HG02798 (cell line): Measurements from ENCODE around the gene WIPF3.

ENCODE experiments used
- ATAC-seq: cut with Tn5 transposase; IDR thresholded peaks from one replicate; pipeline ENCODE4 v1.9.1; 2021; ENCODE audit warnings: mild to moderate bottlenecking; ENCODE audit not compliant: unreplicated experiment, poor library complexity

WIPF3 gene

DNA sequence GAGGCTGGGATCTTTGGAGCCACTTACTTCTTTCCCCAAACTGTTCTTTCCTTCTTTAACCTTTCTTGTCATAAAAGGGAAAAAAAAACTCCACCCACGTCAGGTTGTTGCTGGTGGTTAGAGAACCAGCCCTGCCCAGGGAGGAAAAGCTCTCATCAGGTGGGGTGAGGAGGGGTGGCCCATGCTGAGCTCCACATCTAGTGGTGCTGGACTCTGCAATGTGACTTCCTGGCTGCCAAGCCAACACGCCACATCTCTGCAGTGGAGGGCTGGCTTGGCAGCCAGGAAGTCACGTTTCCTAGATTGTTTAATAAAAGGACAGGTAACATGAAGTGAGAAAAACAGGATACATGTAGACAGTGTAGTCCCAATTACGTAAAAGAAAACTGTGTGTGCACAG lies 37.4 kb downstream of the WIPF3 start:
- ATAC-seq, result no peak

DNA sequence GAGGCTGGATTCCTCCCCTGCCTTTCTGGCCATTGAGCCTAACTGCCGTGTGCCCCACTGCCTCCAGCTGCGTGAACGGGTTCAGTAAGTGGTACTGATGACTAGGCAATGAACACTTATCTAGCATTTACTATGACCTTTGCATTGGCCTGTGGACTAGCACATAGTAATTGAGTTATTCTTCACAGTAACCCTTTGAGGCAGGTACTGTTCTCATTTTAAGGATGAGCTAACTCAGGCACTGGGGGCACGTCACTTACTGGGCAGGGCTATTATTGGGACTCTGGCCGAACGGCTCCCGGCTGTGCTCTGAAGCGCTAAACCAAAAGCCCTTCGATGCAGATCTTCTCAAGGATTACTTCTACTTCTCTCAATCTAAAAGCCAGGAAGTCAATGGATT lies 38.3 kb downstream of the WIPF3 start:
- ATAC-seq, result no peak

DNA sequence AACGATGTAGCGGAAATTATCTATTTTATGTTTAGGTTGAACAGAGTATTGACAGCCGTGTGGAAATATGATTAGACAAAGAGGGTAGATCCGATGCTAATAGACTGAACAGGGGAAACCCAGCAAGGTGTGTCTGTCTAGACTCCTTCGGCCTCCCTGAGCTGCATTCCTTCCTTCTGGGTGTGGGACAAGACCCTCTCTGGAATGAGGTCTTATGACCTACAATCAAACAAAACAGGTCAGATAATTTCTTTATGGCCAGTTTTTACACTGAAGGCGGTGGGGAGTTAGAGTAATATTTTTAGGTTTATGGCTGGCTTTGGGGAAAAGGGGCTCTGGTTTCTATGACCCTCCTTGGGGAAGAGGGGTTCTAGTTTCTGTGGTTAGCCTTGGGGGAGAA lies 41.2 kb downstream of the WIPF3 start:
- ATAC-seq, result no peak

DNA sequence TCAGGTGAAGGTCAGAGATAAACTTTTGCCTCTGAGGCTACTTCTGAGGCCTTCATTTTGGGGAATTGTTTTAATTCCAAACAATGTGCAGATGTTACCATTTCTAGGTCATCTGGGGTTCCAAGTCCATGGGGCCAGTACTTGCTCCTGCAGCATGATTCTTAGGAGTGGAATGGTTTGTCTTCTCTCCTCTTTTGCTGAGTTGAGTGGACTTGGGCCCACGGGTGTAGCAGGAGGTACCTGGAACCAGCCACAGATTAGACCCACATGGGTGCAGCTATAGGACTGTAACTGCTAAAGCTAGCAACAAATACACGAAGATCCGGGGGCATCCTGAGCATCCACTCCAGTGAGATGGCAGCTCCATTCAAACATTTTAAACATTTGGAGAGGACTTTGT lies 41.6 kb downstream of the WIPF3 start:
- no peak for ATAC-seq

DNA sequence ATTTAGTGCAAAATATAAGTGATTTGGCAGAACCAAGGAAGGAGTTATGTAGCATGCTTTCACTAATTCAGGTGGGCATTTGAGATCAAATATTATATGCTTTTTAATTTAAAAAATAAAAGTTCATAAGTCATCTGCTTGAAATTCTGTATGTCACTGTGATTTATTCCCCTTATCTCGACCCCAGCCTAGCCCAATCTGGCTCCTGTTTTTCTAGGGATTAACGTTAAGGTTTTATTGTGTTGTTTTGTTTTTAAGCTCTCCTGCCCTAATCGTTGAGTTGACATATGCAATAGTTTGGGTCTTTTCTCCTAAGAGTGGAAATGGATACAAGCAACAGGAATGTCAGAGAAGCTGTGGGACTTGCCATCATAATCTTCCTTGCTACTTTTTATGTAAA lies 42.6 kb downstream of the WIPF3 start:
- ATAC-seq, result no peak

DNA sequence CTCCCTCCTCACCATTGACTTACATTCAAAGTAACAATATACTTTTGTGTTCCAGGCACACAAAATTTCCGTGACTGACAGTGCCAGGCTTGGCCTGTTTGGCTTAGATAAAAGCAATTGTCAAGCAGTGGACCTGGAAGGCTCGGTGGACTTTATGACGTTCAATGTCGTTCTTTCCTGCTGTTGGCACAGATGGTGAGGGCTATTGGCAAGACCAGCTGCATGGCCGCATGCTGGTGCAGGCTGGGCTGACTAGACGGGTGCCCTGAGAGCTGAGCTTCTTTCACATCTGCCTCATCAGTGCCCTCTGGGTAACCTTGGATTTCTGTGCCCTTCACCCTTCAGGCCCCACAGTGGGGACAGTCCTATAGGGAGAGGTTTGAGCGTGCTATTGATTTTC lies 45.2 kb downstream of the WIPF3 start:
- ATAC-seq, result no peak

DNA sequence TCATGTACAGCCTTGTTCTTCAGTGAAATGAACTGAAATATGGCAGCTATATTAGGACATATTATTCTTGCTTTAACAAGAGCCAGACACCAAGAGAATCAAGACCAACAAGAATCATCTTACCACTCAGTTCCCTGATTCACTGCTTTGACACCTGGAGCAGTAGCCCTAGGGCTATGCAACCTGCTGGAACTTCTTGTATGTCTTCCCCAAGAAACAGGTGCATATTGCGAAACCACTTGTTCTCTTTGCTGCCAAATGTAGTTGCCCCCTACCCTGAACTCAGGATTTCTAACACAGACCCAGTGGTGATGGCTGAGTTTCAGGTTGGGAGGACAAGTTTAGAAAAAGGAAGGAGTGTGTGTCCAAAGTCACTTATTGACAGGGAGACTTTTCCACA lies 46.1 kb downstream of the WIPF3 start:
- no peak for ATAC-seq

DNA sequence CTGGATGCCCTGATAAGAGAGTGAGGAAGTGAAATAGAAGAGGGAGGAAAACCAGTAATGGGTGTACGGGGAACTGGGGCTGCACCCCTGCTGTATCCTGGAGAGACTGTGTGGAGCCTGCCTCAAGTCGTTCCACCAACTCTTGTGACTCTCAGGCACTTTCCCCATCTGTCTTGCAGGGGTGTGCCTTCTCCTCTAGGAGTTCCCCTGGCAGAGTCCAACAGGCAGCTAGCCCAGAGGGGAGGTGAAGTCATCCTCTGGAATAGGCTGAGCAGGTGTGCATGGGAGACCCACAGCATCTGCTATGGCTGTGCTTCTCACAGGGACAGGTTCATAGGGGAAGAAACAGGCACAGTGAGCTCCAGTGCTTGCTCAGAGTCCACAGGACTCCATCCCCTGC lies 46.8 kb downstream of the WIPF3 start:
- ATAC-seq, result no peak

DNA sequence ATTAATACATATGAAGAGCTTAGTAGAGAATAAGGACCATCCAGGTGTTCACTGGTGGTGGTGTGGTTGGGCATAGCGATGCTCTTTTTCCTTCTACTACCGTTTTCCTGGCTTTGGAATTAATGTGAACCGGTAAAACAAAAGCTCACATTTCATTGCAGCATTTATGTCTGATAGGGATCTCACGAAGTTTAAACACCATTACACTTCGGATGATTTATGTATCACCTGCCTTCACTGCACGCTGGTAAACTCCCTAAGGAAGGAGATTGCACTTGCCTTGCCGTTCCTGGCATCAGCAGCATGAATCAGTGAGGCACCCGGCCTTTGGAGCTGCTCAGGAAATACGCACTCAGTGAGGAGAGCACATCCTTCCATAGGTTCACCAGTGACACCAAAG lies 47.5 kb downstream of the WIPF3 start:
- no peak for ATAC-seq

DNA sequence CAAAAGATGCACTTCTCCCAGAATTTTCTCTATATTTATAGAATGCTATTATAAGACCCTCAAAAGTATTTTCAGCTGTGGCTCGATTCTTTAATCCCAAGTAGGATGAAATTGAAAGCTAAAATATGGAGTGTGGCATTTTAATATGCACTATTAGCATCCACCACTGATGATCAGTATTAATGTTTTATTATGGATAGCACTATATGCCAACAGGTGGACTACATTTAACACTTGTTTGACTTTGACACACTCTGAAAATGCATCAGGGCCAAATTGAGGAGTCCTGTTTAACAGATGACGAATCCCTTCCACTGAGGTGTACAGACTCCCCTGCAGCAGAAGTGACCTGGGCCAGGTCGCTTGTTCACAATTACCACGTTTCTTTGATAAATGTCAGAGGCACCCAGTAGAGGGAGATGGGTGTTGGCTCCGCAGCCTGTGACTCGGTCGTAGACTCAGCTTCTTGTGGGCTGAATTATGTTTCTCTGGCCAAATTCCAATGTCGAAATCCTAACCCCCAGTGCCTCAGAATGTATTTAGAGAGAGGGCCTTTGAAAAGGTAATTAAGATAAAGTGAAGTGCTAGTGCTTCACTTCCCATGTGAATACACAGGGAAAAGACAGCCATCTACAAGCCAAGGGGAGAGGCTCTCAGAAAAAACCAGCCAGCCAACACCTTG lies 48.1 kb downstream of the WIPF3 start:
- ATAC-seq, result no peak

DNA sequence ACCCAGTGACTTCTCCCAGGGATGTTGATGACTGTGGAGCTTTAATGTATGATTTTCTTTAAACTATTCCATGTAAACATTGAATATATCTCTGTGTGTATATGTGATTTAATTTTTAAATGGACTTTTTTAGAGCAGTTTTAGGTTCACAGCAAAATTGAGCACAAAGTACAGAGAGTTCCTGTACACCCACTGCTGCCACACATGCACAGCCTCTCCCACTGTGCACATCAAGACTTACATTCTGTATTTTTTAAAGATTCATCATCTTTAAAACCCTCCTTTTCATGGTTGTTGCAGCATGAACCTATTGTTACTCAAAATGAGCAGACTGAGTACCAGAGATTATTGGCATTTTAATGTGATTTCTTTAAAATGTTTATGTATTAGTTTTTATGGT lies 51.3 kb downstream of the WIPF3 start:
- ATAC-seq, result no peak

DNA sequence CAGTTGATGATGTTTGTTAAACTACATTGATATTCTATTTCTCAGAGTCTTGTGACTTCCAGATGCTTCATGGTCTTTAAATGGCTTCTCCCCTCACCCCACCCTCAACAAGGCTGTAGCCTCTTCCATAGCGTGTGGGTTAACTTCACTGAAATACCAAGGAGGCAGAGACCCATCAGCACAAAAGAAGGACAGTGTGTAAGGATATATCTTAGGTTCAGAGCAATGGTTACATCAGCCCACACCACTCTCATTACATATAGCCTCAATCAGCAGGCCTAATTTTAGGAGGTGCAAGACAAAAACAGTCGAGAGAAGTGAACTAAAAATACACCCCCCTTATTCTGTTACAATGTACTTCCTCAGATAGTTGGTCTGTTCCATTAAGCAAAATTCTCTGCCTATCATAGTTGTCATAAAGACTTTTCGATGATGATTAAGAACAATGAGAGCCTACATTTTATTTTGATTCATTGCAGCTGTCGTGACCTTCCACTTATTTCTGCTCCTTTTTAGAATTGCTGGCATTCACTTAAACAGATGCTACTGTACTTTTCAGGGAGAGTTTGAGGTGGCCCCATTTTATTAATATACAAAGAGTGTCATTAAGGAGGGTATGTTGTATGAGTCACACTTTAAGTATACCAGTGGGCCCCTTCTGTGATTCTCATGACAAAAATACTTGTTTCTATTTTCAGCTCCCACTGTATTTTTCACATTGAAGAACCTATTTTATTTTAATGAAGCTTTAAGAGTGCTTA lies 52.1 kb downstream of the WIPF3 start:
- ATAC-seq, result no peak

DNA sequence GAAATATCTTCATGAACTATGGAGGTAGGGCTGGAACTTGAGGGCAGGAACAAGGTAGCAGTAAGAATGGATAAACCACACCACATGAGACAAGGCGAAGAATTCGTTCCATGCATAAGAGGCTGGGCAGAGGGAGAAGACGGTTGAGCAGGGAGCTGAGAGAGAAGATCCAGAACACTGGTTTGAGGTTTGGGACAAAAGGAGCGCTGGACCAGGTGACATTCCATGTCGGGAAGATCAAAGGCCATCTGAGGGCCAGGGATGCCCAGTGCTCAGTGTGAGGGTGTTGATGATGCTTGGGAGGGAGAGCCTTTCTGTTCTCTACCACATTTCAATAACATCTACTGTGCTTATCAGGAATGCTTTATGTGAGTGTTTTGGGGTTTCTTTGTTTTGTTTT lies 52.8 kb downstream of the WIPF3 start:
- ATAC-seq, result no peak

DNA sequence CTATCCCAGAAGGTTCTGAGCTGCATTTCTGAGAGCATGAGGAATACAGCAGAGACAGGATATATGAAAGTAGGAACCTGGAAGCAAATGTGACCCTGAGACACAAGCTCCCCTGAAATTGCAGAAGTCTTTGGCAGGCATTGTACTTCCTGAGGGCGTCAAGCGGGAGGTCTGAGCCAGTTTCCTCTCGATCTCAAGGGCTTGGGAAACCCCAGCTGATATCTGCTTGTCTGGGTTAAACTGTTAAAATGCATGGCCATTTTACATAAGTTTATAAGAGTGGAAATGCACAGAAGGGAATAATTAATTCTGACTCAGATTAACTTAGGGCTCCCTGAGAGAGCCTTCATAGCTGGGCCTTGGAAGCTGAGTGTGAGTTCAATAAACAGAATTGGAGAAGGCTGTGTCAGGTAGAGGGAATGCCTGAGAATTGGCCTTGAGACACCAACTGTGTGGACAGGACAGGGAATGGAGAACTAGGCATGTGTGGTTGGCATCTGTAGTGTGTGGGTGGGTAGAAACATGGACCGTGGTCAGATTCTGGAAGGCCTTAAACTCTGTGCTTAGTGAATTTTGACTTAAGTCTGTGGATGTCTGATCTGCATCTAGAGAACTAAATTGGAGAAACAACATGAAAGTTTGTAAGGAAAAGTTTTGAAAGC lies 53.3 kb downstream of the WIPF3 start:
- no peak for ATAC-seq

DNA sequence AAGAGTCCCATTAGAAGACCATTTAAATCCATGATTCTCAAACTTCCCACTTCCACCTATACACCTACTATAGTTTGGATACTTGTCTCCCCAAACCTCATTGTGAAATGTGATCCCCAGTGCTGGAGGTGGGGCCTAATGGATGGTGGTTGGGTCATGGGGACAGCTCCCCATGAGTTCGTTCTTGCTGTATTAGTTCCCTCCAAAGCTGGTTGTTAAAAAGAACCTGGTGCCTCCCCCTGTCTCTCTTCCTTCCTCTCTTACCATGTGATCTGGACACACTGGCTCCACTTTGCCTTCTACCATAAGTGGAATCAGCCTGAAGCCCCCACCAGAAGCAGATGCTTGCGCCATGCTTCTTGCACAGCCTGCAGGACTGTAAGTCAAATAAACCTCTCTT lies 53.9 kb downstream of the WIPF3 start:
- no peak for ATAC-seq

DNA sequence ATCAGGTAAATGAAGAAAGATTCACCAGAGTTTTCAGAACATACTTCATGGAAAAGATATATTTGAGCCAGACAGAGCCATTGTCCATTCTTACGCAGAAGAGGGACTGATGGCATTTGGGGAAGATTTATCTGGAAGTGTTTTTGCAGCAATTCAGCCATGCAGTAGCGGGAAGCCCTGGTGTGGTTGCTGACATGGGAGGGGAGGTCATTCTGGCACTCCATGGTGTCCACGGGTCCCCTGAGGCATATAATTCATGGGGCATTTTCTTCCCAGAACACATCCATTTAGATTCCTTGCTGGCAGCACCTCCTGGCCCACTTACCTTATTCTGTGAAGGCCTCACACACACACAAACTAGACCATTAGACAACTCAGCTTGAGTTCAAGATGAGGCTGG lies 55.6 kb downstream of the WIPF3 start:
- no peak for ATAC-seq

DNA sequence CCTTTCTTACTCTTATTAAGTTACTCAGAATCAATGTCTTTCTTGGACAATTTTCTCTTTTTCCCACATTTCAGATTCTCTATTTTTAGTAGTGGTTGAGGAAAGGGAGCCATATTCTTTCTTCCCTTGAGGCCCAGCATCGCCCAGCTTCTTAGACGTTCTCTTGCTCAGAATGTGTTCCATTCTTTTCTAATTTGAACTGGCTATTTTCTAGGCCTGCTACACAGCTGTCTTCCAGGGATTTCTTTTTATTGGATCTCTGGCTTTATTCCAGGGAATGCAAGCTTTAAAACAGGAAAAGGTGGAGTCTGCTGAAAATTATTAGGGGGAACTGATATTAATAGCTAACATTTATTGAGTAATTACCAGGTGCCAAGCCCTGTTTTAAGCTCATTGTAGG lies 58.3 kb downstream of the WIPF3 start:
- no peak for ATAC-seq

DNA sequence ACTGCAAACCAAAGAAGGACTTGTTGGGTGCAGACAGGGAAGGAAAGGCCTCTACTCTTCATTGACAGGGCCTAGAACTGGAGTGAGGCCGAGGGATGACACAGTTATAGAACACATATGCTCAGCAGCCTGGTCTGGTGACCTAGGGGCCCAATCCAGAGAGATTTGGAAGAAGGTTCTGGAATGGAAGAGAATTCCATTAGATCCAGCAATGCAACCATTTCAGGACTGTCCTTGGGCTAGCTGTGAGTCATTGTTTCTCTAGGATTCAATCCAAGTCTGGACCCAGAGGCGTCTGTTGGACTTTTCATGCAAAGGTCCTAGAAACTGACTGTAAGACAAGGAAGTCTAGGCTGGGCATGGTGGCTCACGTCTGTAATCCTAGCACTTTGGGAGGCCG lies 59.2 kb downstream of the WIPF3 start:
- ATAC-seq, result no peak

DNA sequence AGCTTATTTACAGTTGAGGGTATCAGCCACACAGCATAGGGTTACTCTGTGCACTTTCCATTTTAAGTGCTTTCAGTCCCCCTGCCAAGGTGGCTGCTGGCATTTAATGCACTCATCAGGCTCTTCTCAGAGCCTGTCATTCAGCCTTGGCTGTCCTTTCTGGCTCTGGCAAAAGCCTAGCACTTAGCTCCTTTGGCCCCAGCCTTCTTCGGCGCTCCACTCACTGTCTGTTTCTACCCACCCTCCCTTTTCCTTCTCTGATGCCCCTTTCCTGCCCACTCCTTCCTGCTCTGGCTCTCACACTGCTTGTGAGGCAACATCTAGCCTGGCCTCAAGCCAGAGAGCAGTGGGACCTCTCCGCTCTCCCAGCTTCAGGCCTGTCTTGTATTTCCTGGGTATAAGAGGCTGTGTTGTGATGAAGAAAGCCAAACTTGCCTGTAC lies 60.2 kb downstream of the WIPF3 start:
- no peak for ATAC-seq

DNA sequence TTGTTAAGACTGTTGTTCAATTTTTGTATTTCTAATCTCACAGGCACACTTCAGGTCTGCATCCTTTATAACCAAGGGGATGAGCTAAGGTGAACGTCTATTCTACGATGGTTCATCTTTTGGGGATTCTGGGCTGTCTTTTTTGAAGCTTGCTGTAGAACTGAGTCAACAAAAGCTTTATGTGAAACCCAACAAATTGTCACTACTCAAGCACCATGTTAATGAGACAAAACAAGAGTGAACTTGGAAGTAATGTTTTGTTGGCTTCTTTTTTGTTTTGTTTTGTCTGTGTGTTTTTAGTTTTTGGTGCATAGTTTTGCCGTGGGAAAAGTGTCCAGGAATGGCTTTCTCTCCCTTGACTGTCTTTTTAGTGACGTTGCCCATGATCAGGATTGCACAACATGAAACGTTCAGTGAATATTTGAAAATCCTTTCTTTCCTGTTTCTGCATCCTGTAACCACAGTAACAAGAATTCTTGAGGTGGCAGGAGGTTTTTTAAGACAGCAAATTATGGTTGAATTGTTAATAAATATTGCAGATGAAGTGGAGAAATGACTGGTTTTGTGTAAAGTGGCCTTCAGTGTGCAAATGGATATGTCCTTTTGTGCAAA lies 65.6 kb downstream of the WIPF3 start:
- ATAC-seq, result no peak

DNA sequence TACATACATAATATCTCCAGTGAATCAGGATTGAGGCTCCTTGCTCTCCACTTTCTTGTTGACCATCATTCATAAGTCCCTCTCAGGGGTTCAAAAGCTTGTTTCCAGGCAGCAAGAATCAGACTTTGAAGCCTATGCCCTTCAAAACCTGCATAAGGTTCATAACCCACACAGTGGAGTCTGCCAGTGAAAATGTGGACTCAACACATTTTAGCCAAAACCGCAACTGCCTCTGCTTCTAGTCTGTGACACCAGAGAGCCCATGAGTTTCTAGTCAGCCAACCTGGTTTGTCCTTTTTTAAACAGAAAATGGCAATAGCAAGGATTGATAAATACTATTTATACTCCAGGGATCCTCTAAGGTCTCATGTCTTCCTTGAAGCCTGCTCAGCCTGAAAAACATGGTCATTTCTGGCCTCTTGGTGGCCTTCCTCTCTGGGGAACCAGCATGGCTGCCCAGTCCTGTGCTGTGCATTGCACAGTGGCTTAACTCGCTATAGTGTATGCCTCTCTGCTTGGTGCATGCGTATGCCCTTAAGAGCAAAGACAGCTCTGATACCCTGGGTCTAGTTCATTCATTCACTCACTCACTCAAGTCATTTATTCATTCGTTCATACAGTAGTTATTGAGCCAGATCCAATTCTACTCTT lies 67.5 kb downstream of the WIPF3 start:
- no peak for ATAC-seq
